HG02973 (cell line): ENCODE measurements around the gene PRKG1.
"Not testable (repeated sequence)": the region's sequence is repeated elsewhere in the genome, so short reads cannot be mapped to it uniquely, and the experiment has no call there.

Experiments
- ATAC-seq: cut with Tn5 transposase; IDR thresholded peaks from one replicate; pipeline ENCODE4 v1.9.1; 2021; ENCODE audit warnings: moderate library complexity; ENCODE audit not compliant: unreplicated experiment

The PRKG1 gene

GRCh38 chr10:51371743-51372142 is 297.5 kb downstream of the PRKG1 start:
- no peak for ATAC-seq

- no peak for ATAC-seq
Observed at GRCh38 chr10:51375790-51376189, 301.5 kb downstream of the PRKG1 start.

GRCh38 chr10:51377070-51377931 is 303.0 kb downstream of the PRKG1 start:
- no peak for ATAC-seq

GRCh38 chr10:51377932-51378599 is 303.8 kb downstream of the PRKG1 start:
- no peak for ATAC-seq

DNA sequence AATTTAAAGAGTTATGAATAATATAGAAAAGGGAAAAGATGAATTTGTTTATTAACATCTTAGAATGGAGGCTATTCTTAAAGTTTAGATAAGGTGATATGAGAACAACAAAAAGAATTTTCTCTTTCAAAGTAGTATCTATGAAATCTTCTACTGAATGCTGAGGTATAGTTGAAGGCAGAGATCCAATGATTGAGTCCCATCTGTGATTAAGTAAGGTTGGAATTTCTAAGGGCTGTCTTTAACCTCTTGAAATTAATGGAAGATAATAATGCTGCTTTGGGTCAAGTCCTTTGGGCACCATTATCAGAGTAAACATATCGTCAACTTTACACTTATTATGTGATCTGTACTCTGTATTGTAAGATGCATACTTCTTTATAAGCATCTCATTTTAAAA is 307.9 kb downstream of the PRKG1 start:
- no peak for ATAC-seq

- no peak for ATAC-seq
Observed at GRCh38 chr10:51384971-51385370, 310.7 kb downstream of the PRKG1 start.

DNA sequence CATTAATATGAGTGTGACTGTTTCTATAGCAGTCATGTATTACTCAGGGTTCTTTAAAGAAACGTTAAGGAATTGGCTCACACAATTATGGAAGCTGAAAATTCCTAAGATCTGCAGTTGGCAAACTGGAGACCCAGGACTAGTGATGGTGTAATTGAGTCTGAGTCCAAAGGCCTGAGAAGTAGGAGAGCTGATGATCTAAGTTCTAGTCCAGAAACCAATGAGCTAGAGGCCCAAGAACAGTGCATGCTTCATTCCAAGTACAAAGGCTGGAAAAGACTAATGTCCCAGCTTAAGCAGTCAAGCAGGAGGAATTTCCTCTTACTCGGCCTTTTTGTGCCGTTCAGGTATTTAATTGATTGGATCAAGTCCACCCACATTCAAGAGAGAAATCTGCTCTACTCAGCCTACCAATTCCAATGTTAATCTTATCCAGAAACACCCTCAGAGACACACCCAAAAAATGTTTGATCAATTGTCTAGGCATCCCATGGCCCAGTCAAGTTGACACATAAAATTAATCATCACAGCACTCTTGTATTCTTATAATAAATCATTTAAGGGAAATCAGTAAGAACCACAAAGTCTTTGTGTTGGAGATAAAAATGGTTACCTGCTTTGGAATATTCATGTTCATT is 312.1 kb downstream of the PRKG1 start:
- ATAC-seq: no peak

GRCh38 chr10:51389415-51390321 is 315.4 kb downstream of the PRKG1 start:
- peak; percentile 89 for ATAC-seq

GRCh38 chr10:51393006-51393405 is 318.7 kb downstream of the PRKG1 start:
- not testable (repeated sequence) for ATAC-seq

DNA sequence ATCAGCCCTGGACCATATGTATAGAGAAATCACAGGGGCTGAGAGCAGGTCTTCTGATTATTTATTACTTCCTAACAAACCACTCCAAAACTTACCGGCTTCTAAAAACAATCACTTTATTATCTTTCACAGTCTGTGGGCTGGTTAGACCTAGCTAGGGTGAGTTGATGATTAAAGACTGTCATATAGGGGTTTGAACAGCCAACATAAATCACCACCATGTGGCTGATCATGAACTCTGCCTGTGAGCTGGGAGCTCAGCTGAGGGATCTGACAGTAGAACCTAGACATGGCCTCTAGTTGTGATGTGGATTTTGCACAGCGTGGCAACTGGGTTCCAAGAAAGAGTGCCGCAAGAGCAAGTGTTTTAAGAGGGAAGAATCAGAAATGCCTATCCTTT is 319.8 kb downstream of the PRKG1 start:
- ATAC-seq: no peak

GRCh38 chr10:51397244-51397643 is 323.0 kb downstream of the PRKG1 start:
- no peak for ATAC-seq

DNA sequence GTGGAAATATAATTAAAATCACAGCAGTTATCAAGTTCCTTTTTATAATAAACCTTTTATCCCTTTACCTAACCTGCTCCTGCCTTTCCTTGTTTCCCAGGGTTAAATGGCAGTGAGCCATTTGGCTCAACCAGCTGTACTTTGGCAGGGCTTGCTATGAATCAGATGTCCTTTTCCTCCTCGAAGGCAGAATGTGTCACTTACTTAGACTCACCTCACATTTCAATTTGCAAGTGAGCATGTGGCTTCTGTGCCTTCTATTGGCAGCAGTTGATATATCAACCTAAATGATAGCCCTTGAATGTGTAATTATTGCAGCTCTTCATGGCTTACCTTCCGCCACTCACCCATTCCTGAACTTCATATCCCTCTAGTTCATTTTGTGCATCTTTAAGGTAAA is 323.4 kb downstream of the PRKG1 start:
- no peak for ATAC-seq

DNA sequence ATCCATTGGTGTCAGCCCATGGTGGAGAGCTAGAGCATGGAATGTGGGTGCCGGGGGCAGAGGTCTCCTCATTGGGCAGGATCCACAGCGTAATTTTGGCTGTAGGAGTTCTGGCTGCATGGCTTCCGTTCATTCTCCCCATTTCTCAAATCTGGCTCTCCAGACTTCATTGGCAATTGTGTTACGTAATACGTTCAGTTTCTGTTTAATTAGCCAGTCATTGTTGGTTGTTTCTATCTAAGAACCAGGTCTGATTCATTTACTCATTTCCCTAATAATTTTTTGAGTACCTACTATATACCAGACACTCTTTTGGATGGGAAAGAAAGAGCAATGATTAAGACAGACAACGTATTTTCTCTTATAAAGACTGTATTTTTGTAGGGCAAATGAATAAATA is 325.6 kb downstream of the PRKG1 start:
- ATAC-seq: no peak

DNA sequence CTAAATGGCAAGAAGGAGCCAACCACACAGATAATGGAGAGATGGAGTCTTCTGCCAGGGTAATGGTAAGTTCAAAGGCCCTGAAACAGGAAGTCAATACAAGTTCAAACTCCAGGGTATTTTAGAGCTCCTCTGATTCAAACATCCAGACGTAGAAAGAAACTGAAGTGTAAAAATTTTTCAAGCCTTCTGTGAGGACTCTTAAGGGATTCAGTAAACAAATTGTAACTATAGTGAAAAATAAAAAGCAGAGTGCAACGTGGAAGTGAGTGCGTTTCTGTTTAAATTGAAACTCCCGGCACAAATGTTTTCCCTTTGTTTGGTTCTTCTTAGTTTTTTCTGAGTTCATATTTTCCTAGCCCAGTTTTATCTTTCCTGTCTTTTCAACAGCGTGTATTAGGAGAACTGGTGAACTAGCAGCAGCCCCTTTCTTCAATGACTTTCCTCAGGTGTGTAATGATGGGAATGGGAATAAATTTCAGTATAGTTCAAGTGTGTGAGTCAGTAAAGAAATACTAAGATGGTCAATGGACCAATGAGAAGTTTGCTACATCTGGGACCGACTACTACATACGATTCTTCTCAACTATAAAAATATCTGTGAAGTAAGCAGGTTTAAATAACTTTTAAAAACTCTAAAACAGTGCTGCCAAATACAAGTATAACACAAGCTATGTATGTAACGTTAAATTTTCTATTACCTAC is 326.3 kb downstream of the PRKG1 start:
- no peak for ATAC-seq

- ATAC-seq: no peak
Observed at GRCh38 chr10:51403521-51403920, 329.2 kb downstream of the PRKG1 start.

GRCh38 chr10:51405580-51406351 is 331.5 kb downstream of the PRKG1 start:
- ATAC-seq: no peak

DNA sequence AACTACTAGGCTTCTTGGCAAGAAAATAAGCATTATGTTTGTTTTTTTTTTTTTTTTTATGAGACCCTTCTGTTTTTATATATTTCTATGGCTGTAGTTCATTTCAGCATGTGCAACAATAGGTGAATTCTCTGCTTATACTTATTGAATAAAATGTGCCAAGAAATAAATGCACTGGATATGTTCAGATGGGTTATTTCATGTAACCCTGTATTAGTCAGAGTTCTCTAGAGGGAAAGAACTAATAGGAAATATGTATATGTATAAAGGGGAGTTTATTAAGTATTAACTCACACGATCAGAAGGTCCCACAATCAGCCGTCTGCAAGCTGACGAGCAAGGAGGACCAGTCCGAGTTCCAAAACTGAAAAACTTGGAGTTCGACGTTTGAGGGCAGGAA is 332.3 kb downstream of the PRKG1 start:
- no peak for ATAC-seq

GRCh38 chr10:51416494-51416893 is 342.2 kb downstream of the PRKG1 start:
- ATAC-seq: no peak
